GM12892 (cell line): ENCODE measurements around the gene TMEM42.

Experiments used
- DNase-seq: peaks from one replicate; pipeline ENCODE4 v3.0.0; 2011; ENCODE audit not compliant: insufficient read length
- FAIRE-seq: peaks from 2 replicates; lab custom pipeline; 2011; peaks lifted over from hg19 to GRCh38; lab: Jason Lieb, UNC
- POLR2A ChIP-seq: IDR thresholded peaks from 2 replicates; pipeline ENCODE4 v1.6.1; 2011; ENCODE audit warnings: low read depth, low read length, control low read depth
- POLR2AphosphoS5 ChIP-seq: IDR thresholded peaks from 2 replicates; pipeline ENCODE4 v1.6.1; 2011; ENCODE audit warnings: low read depth, low read length, control low read depth
- TAF1 ChIP-seq: IDR thresholded peaks from 2 replicates; pipeline ENCODE4 v1.6.1; 2011; ENCODE audit warnings: low read depth, mild to moderate bottlenecking, control low read depth, low read length, borderline replicate concordance

The TMEM42 gene

DNA sequence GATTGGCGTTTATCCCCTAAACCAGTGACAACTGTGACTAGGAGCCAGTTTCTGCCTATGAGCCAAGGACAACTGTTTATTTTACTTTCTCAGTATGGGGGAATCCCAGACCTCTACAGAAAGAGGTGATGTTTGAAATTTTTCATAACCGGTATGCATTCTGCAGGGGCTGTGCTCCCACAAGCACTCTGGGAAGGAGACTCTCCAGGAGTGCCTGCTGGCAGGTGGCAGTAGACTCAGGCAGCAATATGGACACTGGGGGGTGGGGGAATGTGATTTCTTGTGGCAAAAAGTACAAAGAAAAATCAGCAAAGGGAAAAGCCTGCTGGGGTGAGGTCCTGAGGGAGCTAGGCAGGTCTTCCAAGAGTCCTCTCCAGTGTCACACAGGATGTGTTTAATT lies 18.6 kb downstream of the TMEM42 start:
- DNase-seq = no peak
- TF ChIP-seq POLR2AphosphoS5 (no peak), POLR2A (no peak), TAF1 (no peak)
- FAIRE-seq = no peak

DNA sequence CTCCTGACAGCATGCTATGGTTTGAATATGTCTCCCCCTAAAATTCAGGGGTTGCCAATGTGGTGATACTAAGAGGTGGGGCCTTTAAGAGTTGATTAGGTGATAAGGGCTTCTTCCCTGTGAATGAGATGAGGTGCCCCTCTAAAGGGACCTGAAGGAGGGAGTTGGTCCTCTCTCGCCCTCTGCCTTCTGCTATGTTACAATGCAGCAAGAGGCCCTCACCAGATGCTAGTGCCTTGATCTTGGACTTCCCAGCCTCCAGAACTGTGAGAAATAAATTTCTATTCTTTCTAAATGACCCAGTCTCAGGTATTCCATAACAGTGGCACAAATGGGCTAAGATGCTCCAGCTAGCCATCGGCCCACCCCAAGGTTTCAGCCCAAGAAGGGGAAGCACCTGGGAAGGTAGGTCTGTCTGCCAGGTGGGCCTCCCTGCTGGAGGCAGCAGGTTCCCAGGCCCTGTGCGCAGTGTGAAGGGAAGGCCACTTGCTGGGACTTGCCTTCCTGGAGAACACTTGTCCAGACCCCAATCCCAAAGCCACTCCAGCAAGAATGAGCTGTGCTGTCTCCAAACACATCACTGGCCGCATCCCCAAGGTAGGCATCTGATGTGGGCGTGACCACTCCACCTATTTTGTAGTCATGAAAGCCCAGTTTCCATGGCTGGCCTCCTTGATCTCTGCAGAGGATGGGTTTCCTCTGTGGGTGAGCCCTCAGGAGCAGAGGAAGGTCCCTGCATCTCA lies 21.7 kb downstream of the TMEM42 start:
- no peak for FAIRE-seq
- TF ChIP-seq POLR2AphosphoS5 (no peak), TAF1 (no peak), POLR2A (no peak)
- DNase-seq = no peak

DNA sequence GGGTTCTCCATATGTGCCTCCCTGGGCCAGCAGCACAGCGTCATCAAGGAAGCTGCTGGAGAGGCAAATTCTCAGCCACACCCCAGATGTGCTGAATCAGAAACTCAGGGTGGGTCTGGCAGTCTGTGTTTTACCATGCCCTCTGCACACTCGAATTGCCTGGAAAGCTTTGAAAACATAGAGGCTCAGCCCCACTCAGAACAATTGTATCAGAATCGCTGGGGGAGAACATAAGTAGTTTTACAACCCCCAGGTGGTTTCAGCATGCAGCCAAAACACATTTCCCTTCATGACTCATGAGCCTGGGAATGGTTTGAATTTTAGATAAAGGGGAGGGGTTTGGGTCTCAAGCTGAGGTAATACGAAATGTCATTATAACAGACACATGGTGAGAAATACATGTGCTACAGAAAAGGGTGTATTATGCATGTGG lies 22.3 kb downstream of the TMEM42 start:
- DNase-seq (no peak), FAIRE-seq (no peak)
- TF ChIP-seq POLR2AphosphoS5 = no peak
- TF ChIP-seq POLR2A = no peak

DNA sequence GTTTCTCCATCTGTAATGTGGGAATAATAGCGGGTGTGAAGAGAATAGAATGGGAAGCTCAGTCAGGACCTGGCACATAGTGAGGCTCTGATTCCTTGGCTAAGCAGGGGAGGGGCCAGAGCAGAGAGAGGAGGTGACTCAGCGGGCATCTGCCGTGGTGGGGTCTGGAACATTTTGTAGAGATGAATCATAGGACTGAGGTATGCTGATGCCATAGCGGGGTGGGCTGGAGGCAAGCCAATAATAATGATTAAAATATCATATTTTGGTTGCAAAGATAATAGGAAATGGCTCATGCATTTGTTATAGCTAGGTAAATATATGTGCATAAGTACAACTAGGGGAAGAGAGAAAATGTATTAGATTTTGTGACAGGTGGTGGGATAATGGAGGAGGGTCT lies 23.9 kb downstream of the TMEM42 start:
- FAIRE-seq (no peak), DNase-seq (no peak)
- no peak for TF ChIP-seq POLR2A
- no peak for TF ChIP-seq TAF1
- no peak for TF ChIP-seq POLR2AphosphoS5

DNA sequence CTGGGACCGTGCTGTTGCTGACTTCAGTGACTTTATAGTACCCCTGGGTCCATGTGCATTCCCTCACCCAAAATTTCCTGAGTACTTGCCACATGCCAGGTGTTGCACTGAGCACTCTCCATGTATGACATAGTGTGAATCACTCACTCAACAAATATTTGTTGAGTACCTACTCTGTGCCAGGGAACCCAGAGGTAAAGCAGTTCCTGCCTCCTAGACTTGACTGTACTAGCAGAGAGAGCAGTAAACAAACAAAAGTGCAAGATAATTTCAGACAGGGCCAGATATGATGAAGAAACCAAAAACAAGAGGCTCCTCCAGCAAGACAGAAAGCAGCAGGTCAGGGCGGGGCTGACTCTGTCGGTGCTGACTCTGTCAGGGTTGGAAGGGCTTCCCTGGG lies 24.8 kb downstream of the TMEM42 start:
- no peak for FAIRE-seq
- DNase-seq = no peak
- TF ChIP-seq TAF1 (no peak), POLR2AphosphoS5 (no peak), POLR2A (no peak)

DNA sequence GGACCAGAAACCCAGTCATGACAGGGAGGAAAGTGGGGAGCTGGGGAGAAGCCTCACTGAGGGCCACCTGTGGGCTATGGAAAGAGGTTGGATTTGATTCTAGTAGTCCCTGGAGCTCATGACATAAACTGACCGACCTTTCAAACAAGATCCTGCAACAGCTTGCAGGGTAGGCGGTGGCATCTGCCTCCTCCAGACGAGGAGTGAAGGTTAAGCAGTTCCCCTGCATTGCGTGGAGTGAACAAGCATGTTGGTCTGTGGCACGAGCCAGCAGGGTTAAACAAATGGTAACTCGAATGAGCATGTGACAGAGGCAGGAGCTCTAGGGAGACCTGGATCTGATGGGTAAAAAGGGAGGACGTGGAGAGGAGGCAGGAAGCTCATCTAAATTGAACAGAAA lies 25.4 kb downstream of the TMEM42 start:
- no peak for DNase-seq
- FAIRE-seq = no peak
- TF ChIP-seq TAF1 (no peak), POLR2A (no peak), POLR2AphosphoS5 (no peak)

DNA sequence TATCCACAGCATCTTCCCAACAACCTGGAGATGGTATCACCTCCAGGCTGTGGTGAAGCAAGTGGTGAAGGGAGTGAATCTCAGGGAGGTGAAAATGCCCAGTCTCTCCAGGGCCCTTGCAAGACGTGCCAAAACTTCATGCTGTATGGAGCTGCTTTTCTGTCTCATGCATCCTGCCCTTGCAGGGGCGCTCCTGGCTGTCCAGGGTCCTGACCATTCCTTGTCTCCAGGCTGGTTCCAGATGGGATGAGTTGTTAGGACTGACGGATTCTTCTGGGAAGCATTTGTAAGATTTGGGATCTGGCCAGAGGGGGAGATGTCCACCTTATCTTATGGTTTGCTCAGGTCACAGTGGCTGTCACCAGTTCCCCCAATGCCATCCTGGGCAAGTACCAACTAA lies 28.5 kb downstream of the TMEM42 start:
- FAIRE-seq (no peak), DNase-seq (no peak)
- TF ChIP-seq POLR2AphosphoS5 = no peak
- no peak for TF ChIP-seq POLR2A
- no peak for TF ChIP-seq TAF1

DNA sequence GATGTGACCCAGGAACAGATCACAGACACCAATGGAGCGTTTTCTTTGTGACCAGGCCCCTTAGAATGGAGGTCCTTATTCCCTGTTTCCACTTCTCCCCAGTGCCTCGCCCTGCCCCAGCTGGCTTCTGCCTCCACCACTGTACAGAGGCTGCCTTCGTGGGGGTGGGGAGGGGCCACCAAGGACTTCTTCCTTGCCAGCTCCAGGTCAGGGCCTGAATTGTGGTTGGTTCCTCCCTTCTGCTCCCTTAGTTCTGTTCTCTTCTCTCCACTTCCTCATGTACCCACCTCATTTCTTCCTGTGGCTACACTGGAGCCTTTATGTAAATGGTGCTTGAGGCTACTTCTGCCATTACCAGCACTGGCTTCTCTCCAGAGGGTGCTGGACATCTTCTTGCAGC lies 29.1 kb downstream of the TMEM42 start:
- DNase-seq (no peak), FAIRE-seq (no peak)
- no peak for TF ChIP-seq POLR2A
- no peak for TF ChIP-seq TAF1
- TF ChIP-seq POLR2AphosphoS5 = no peak

DNA sequence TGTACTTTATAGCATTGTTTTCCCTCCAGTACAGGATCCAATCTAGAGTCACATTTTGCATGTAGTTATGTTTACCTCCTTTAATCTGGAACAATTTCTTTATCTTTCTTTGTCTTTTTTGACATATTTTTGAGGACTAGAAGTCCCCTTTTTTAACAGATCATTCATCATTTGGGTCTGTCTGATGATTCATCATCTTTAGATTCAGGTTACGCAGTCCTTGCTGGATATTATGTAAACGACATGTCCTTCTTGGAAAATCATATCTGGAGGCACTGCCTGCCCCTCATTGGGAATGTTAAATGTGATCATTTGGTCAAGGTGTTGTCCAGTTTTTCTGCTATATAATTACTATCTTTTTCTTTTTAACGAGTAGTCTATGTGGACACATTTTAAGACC lies 31.0 kb downstream of the TMEM42 start:
- no peak for TF ChIP-seq TAF1
- no peak for TF ChIP-seq POLR2AphosphoS5
- TF ChIP-seq POLR2A = no peak
- DNase-seq (no peak), FAIRE-seq (no peak)

DNA sequence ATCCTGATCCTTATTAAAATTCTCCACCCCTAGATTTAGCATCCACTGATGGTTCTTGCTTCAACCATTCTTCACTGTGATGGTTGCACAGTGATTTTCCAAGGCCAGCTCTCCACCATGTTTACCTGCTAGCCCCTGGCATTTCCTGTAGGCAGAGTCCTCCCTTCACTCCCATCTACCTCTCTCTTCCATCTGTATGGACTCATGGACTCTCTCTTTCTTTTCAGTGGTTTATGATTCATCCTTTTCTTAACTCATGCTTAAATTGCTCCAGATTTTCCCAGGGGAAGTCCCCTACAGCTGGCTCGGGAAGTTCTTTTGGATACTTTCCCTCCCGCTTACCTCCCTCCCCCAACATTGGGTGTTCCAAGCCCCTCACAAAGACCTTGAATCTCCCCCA lies 31.4 kb downstream of the TMEM42 start:
- no peak for DNase-seq
- FAIRE-seq = no peak
- TF ChIP-seq POLR2AphosphoS5 (no peak), TAF1 (no peak), POLR2A (no peak)

DNA sequence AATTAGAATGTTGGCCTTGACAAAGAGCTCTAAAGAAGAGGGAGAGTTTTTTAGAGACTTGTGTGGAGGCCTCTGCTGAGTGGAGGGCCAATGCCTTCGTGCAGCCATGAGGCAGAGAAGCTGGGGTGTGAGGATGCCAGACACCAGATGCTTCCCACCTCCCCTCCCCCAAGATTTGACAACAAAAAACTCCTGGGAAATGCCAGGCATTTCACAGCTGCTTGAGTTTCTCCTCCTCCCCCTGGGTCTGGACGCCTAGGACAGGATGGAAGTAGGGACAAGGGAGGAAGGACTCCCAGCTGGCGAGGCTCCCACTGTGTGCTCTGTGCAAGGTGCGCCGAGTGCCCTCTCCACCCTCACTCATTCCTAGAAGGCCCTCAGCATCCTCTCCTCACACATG lies 32.8 kb downstream of the TMEM42 start:
- FAIRE-seq (no peak), DNase-seq (no peak)
- no peak for TF ChIP-seq POLR2A
- TF ChIP-seq TAF1 = no peak
- no peak for TF ChIP-seq POLR2AphosphoS5

DNA sequence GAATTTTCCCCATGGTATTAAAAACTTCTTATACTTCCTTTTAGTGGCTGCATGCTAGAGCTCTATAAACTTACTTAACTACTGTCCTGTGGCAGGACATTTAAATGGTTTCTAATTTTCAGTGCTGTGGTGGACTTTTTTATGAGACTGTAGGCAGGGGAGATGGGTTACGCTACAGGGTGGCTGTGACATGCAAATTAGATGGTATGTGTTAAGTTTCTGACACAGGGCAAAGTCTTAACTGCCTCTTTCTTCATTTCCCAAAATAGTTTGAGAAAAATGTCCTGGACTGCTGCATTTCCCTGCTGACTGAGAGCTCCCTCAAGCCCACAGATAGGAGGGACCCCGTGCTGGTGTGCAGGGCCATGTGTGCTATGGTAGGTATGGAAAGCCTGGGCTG lies 34.7 kb downstream of the TMEM42 start:
- no peak for TF ChIP-seq POLR2A
- TF ChIP-seq POLR2AphosphoS5 = no peak
- TF ChIP-seq TAF1 = no peak
- no peak for FAIRE-seq
- no peak for DNase-seq
